GM18951 (cell line): Measurements from ENCODE around the gene KCNA10.

Experiments
- POLR2A ChIP-seq: IDR thresholded peaks from 4 replicates; pipeline ENCODE4 v1.6.1; 2011; ENCODE audit warnings: mild to moderate bottlenecking; ENCODE audit not compliant: insufficient read length, insufficient read depth; ENCODE audit errors: extremely low read depth
- in situ Hi-C: fragments of 300-500 bp; cut with MboI; formaldehyde crosslinking; loops from one replicate; pipeline ENCODE4 v1.12.0; 2022; ENCODE audit warnings: low sequenced_read_pairs, mixed read lengths, inconsistent platforms; ENCODE audit not compliant: unreplicated experiment

The KCNA10 gene

GRCh38 chr1:110498270-110498669, 20.7 kb downstream of the KCNA10 start:
- in situ Hi-C loops, result no loop called here

GRCh38 chr1:110495926-110496600, 22.9 kb downstream of the KCNA10 start:
- in situ Hi-C loops, result no loop called here
- no peak for TF ChIP-seq POLR2A

More at GRCh38 chr1:110498270-110498669, 20.7 kb downstream of the KCNA10 start:
- TF ChIP-seq POLR2A, result no peak

GRCh38 chr1:110494522-110495406, 24.2 kb downstream of the KCNA10 start:
- TF ChIP-seq POLR2A, result no peak
- in situ Hi-C loops, result no loop called here

GRCh38 chr1:110494036-110494435, 24.9 kb downstream of the KCNA10 start:
- in situ Hi-C loops, result no loop called here
- TF ChIP-seq POLR2A, result no peak

GRCh38 chr1:110493059-110493699, 25.8 kb downstream of the KCNA10 start:
- in situ Hi-C loops, result no loop called here
- no peak for TF ChIP-seq POLR2A

- in situ Hi-C loops, result no loop called here
- no peak for TF ChIP-seq POLR2A
These were observed 26.4 kb downstream of the KCNA10 start for GRCh38 chr1:110492573-110492972.

- TF ChIP-seq POLR2A, result no peak
- in situ Hi-C loops, result no loop called here
These were observed 28.1 kb downstream of the KCNA10 start for GRCh38 chr1:110490791-110491451.

GRCh38 chr1:110489973-110490542, 28.9 kb downstream of the KCNA10 start:
- no peak for TF ChIP-seq POLR2A
- in situ Hi-C loops, result no loop called here

GRCh38 chr1:110489406-110489805, 29.6 kb downstream of the KCNA10 start:
- no peak for TF ChIP-seq POLR2A
- in situ Hi-C loops, result no loop called here

GRCh38 chr1:110488867-110489266, 30.1 kb downstream of the KCNA10 start:
- in situ Hi-C loops, result no loop called here
- TF ChIP-seq POLR2A, result no peak

- TF ChIP-seq POLR2A, result no peak
- in situ Hi-C loops, result no loop called here
These were observed 30.8 kb downstream of the KCNA10 start for GRCh38 chr1:110488161-110488560.

GRCh38 chr1:110487726-110488125, 31.2 kb downstream of the KCNA10 start:
- in situ Hi-C loops, result no loop called here
- TF ChIP-seq POLR2A, result no peak

- in situ Hi-C loops, result no loop called here
- TF ChIP-seq POLR2A, result no peak
These were observed 33.2 kb downstream of the KCNA10 start for GRCh38 chr1:110485725-110486124.
